ENCODE measurements around the gene LPP.

GRCh38 chr3:188562144-188562543 lies 408.2 kb downstream of the LPP start:
- TF ChIP-seq, protein P1, sequence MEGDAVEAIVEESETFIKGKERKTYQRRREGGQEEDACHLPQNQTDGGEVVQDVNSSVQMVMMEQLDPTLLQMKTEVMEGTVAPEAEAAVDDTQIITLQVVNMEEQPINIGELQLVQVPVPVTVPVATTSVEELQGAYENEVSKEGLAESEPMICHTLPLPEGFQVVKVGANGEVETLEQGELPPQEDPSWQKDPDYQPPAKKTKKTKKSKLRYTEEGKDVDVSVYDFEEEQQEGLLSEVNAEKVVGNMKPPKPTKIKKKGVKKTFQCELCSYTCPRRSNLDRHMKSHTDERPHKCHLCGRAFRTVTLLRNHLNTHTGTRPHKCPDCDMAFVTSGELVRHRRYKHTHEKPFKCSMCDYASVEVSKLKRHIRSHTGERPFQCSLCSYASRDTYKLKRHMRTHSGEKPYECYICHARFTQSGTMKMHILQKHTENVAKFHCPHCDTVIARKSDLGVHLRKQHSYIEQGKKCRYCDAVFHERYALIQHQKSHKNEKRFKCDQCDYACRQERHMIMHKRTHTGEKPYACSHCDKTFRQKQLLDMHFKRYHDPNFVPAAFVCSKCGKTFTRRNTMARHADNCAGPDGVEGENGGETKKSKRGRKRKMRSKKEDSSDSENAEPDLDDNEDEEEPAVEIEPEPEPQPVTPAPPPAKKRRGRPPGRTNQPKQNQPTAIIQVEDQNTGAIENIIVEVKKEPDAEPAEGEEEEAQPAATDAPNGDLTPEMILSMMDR (IDR thresholded peaks at IDR 0.05): no peak
- TF ChIP-seq POLR2AphosphoS5 (IDR thresholded peaks at IDR 0.05): no peak
- TF ChIP-seq EP300 (IDR thresholded peaks at IDR 0.05): no peak

Measured in stomach (tissue), 4 donors.